HS-5 (cell line): ENCODE results near the gene LRRC58.
"Not testable (repeated sequence)": the region's sequence is repeated elsewhere in the genome, so short reads cannot be mapped to it uniquely, and the experiment has no call there.

Experiments used
- DNase-seq: peaks from one replicate; pipeline ENCODE4 v3.0.0-alpha.2; 2012; ENCODE audit warnings: low read depth

LRRC58 gene

GRCh38 chr3:120339362-120339761 is 9.8 kb downstream of the LRRC58 start:
- no peak for DNase-seq

GRCh38 chr3:120338517-120338916 is 10.6 kb downstream of the LRRC58 start:
- DNase-seq = no peak

- DNase-seq = no peak
Measured at GRCh38 chr3:120332646-120333045, 16.5 kb downstream of the LRRC58 start.

DNA sequence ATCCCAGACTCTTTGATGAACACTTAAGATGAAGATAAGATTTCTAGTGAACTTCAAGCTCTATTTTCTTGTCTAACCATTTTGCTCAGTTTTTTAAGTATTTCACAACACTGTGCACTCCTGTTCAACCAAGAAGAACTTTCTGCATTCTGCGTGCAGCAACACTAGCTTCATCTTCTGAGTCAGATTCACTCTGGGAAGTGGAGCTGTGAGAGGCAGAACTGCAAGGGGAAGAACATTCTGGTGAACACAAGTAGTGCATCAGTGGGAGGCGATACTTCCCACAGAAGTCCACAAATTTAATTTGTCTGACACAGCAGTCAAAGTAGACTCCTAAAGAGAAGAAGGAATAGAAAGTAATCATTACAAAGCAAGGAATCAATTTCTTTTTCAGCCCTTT is 18.1 kb downstream of the LRRC58 start:
- no peak for DNase-seq

GRCh38 chr3:120326784-120327183 is 22.4 kb downstream of the LRRC58 start:
- no peak for DNase-seq

DNA sequence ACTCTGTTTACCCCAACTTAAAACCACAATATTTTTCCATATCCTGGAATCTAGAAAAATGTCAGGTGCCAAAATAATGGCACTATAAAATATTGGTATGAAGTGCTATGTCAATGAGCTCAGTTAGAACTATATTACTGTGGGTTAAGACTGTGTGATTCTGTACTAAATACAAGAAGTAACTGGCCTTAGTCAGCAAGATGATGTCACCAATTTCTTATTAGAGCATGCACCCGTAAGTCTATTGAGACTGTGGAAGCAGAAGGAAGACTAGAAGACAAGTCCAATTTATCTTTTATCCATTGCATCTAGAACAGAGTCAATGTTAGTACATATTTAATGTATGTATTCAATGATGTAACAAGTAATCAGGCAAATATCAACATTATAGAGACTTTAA is 25.0 kb downstream of the LRRC58 start:
- no peak for DNase-seq

GRCh38 chr3:120323761-120324160 is 25.4 kb downstream of the LRRC58 start:
- DNase-seq = not testable (repeated sequence)

- no peak for DNase-seq
Measured at GRCh38 chr3:120311863-120312794, 37.0 kb downstream of the LRRC58 start.

GRCh38 chr3:120306519-120307455 is 42.4 kb downstream of the LRRC58 start:
- no peak for DNase-seq

DNA sequence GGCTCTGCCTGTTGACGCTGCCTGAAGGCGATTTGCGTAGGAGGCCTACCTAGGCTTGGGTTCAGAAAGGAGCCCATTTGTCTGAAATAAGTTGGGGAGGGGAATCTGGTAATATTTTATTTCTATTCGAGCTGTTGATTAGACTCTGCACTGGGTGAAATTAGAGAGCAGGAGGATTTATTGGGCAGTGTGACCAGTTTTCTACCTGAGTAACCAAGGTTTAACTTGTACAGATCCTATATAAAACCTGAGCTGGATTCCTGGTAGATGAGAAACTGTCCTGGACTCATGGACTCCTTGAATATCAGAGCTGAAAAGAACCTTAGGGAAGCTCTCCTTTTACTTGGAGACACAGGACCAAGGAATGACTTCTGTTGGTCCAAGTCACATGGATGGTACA is 44.5 kb downstream of the LRRC58 start:
- DNase-seq = no peak

DNA sequence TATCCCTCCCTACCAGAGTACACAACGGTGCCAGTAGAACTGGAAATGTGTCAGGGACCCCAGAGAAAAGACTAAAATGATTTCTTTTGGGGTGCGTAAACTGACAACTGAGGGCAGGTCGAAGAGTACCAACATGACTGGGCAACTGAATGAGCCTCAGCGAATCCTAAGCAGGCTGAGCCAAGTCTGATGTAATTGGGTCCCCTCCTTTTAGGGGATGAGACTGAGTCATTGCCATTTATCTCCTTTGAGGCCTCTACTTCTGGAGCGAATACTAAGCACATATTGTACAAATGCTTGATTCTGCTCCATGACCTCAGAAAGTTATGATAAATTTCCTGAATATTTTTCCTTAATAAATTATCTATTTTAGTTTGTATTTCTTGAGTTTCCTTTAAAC is 46.8 kb downstream of the LRRC58 start:
- DNase-seq = no peak

- DNase-seq = no peak
Measured at GRCh38 chr3:120300971-120301370, 48.2 kb downstream of the LRRC58 start.

GRCh38 chr3:120299403-120299802 is 49.8 kb downstream of the LRRC58 start:
- no peak for DNase-seq

DNA sequence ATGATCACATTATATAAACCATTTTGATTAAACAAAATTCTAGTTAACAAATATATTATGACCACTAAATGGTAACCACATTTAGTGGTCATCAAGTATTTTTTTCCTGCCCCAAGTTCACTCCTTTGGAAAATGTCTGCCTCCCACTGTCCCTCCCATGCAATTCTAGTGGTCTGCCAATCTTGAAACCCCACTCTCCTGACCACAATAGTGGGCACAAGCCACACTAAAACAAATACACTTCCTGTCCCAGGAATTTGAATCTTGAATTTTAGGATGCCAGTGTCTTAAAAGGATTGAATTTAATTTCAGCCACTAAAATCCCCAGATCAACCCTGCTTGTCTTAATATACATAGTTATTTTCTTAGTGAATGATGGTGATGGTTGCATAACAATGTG is 50.2 kb downstream of the LRRC58 start:
- no peak for DNase-seq

DNA sequence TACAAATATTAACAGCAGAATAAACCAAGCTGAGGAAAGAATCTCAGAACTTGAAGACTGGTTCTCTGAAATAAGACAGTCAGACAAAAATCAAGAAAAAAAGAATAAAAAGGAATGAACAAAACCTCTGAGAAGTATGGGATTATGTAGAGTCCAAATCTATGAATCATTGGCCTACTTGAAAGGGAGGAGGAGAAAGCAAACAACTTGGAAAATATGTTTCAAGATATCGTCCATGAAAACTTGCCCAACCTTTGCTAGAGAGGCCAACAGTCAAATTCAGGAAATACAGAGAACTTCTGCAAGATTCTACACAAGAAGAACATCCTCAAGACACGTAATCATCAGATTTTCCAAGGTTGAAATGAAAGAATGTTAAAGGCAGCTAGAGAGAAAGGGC is 57.6 kb downstream of the LRRC58 start:
- not testable (repeated sequence) for DNase-seq

GRCh38 chr3:120289636-120290035 is 59.5 kb downstream of the LRRC58 start:
- no peak for DNase-seq

- DNase-seq = no peak
Measured at GRCh38 chr3:120286465-120286864, 62.7 kb downstream of the LRRC58 start.

- DNase-seq = no peak
Measured at GRCh38 chr3:120285508-120285841, 63.7 kb downstream of the LRRC58 start.

DNA sequence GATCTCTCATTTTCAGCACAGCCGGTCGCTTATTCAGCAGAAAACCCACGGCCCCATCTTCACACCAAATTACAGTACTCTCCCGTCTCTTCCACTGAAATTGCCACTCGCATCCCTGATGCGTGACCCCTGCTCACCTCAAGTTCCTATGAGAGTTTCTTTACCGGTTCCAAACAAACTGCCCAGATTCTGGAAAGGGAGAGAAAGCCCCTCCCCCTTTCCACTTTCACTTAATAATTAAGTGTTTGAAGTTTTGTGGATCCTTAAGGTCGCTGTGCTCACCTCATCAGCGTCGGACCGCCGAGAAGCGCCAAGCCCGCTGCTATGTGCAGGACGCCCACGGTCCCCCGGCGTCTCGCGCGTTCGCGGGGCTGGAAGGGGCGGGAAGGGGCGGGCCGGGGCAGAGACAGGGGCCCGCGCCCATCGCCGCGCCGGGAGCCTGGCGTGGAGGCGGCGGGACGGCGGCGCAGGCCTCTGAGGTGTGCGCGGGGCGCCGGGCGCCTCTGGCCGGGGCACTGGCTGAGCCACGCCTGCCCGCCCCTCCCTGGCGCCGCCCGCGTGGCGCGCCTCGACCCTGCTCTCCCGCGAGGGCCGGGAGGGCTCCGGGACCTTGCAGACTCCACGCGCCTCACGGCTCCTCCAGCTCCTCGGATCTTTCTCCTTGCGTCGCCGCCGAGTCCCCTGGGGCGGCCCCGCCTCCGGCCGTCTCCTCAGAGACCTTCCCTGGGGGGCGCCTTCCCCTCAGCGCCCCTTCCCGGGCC is 64.2 kb downstream of the LRRC58 start, which contains the start of gene GPR156:
Gene GPR156, minus strand, starts transcription at position 476 of the 761 bp plus-strand sequence. CDS start 41,124 bp downstream, outside the sequence.
- DNase-seq = no peak

- no peak for DNase-seq
Measured at GRCh38 chr3:120281261-120281660, 67.9 kb downstream of the LRRC58 start.

DNA sequence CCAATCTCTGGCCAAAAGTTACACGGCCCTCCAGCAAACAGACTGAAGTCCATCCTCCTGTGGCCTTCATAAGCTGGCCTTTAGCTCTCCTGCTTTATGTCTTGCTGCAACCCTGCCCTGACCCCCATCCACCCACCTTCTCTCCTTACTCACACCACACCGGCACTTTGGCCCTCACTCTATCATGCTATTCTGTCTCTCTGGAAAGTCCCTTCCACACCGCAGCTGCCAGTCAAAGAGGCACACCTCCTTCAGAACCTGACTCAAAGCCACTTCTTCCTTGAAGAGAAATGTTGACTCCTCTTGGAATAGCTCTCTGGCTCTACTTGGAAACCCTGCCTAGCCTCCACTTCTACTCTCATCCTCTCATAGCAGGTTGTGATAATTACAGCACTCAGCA is 68.6 kb downstream of the LRRC58 start:
- DNase-seq = no peak

DNA sequence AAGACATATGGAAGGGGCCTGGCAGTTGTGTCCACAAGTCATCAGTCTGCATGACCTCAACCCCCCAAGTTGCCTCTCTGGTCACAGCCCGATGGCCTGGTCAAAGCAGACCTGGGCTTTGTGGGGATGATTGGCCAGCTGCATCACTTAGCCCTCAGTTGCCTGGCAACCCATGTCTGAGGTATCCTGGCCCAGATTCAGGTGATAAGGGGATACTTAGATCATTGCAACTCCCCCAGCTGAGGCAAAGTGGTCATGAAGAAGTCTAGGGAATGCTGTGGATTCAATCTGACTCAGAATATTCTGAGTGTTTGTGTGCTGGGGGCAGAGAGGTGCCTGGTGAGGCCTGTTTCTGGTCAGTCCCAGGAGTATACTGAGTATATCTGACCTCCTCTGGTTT is 69.1 kb downstream of the LRRC58 start:
- no peak for DNase-seq
